Psoas muscle (tissue), 8 donors: ENCODE data around the gene KCNMA1. TPM values are rescaled to one million over a fixed set of nuclear protein-coding genes. Genes with fewer than 3 reads are reported as not detected.

Experiments used
- ATAC-seq, 4 donors: fragments of 200-7000 bp; cut with Tn5 transposase; one replicate each; pipeline ENCODE4 v1.9.1; 2020; ENCODE audit warnings: moderate library complexity in 3 of 4, mild to moderate bottlenecking in 2 of 4
- DNase-seq, 2 donors: peaks; one replicate each; pipeline ENCODE4 v3.0.0-alpha.2; 2020
- H3K27ac ChIP-seq: fragments of 200-600 bp; one replicate; pipeline ENCODE4 v1.8.0; 2022
- H3K27me3 ChIP-seq, 3 donors: fragments of 200-600 bp in 1 of 3; one replicate each; pipeline versions ENCODE4 v1.6.1 to v1.8.0; 2013 to 2022; ENCODE audit warnings: low read length in 2 of 3, mild to moderate bottlenecking in 2 of 3, moderate library complexity in 1 of 3; ENCODE audit not compliant: insufficient read depth in 3 of 3
- H3K36me3 ChIP-seq, 2 donors: fragments of 200-600 bp in 1 of 2; one replicate each; pipeline versions ENCODE4 v1.6.1 to v1.8.0; 2013 to 2022; ENCODE audit warnings: low read depth in 1 of 2, mild to moderate bottlenecking in 1 of 2, moderate library complexity in 1 of 2; ENCODE audit not compliant: insufficient read depth in 1 of 2
- H3K4me1 ChIP-seq: fragments of 200-600 bp; one replicate; pipeline ENCODE4 v1.8.0; 2022
- H3K4me3 ChIP-seq: fragments of 200-600 bp; one replicate; pipeline ENCODE4 v1.8.0; 2022; ENCODE audit warnings: mild to moderate bottlenecking
- H3K9me3 ChIP-seq: fragments of 200-600 bp; one replicate; pipeline ENCODE4 v1.8.0; 2022
- CTCF ChIP-seq: fragments of 200-600 bp; IDR thresholded peaks from one replicate; pipeline ENCODE4 v1.8.0; 2022; ENCODE audit warnings: antibody characterized with exemption
- WGBS, 3 donors: extraction: QIAGEN DNeasy Blood & Tissue Kit; methylation state at CpG; one replicate each; pipeline versions ENCODE4 v1.1.6 to v1.1.7; 2013; 5-methylcytosine and 5-hydroxymethylcytosine counted together
- intact Hi-C, 2 donors: fragments of 100-400 bp; cut with DNase I; formaldehyde crosslinking; loops; one replicate each; pipeline versions ENCODE4 v1.11.0 to v1.14.2; 2022
- polyA plus RNA-seq, 3 donors: library from polyadenylated mRNA; stranded (reverse); fragments of 200-250 nt; gene quantifications; one replicate each; pipeline ENCODE4 v1.2.3, GENCODE V29; 2013
- total RNA-seq, 4 donors: library from RNA; stranded (reverse); fragmentation: NEBNext Ultra II Directional in 2 of 4; extraction: Animal tissue kit (Norgen Biotek cat#: 25700) in 2 of 4; gene quantifications; one replicate each; pipeline versions ENCODE4 v1.2.1 to v1.2.4, GENCODE V29; 2021 to 2023
- donor health status: healthy with polysubstance abuse.
- donor health status: DM: no; HTN: no; CAD: no; lungs with moderate emphysema.
- donor health status: Bipolar disorder and iron deficiency.
- donor health status: healthy.
- donor health status: DM: yes; HTN: yes; CAD: no.
- donor health status: DM: no; HTN: no; CAD: no.
- donor health status: DM: no; HTN: no; CAD: no.
- donor health status: DM: yes; HTN: yes; CAD: no.

KCNMA1 gene
- total and polyA plus RNA-seq, 7 donors = 7.9 to 53.0 (median 41.9) TPM

GRCh38 chr10:77397103-77397502 is 240.5 kb downstream of the KCNMA1 start:
- intact Hi-C loops = no loop called here
- peaks cover 0 to 4% (median 0%) of the 10 kb centered on the region in 3 donors for H3K27me3 ChIP-seq
- WGBS, 3 donors = 70 to 73% (median 71%) methylated on average over 4 of the region's 4 CpGs
- no peak overlapping the region for H3K27ac ChIP-seq
- H3K9me3 ChIP-seq = no peaks in the 10 kb centered on the region
- H3K36me3 ChIP-seq = no peaks in the 10 kb centered on the region
- no peak overlapping the region for H3K4me3 ChIP-seq
- H3K4me1 ChIP-seq = peaks cover 39% of the 10 kb centered on the region
- DNase-seq (no peak), ATAC-seq (no peak)
- TF ChIP-seq CTCF = no peak

DNA sequence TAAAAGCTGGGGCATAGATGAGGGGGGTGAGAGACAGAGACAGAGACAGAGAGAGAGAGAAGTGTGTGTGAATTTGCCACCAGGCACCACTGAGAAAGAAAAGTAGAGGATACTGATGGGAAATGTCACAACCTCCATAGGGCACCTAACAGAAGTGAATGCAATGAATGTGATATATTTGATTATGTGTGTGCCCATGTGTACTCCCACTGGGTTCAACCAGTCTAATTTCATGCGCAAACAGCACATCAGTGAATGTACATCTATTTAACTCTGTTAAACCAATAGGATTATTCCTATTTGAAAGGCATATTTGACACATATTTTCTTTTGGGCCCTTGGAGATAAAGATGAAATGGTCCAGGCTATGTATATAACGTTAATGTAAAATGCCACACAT is 241.3 kb downstream of the KCNMA1 start:
- Histone ChIP-seq H3K9me3 (no peaks in the 10 kb centered on the region), H3K4me1 (peaks cover 44% of the 10 kb centered on the region), H3K27ac (no peak overlapping the region), H3K36me3 (no peaks in the 10 kb centered on the region), H3K4me3 (no peak overlapping the region), H3K27me3 (no peaks in the 10 kb centered on the region)
- TF ChIP-seq CTCF = no peak
- intact Hi-C loops = no loop called here
- DNase-seq (no peak), ATAC-seq (no peak)
- WGBS, 3 donors = 94 to 97% (median 96%) methylated on average over 2 of the region's 2 CpGs

DNA sequence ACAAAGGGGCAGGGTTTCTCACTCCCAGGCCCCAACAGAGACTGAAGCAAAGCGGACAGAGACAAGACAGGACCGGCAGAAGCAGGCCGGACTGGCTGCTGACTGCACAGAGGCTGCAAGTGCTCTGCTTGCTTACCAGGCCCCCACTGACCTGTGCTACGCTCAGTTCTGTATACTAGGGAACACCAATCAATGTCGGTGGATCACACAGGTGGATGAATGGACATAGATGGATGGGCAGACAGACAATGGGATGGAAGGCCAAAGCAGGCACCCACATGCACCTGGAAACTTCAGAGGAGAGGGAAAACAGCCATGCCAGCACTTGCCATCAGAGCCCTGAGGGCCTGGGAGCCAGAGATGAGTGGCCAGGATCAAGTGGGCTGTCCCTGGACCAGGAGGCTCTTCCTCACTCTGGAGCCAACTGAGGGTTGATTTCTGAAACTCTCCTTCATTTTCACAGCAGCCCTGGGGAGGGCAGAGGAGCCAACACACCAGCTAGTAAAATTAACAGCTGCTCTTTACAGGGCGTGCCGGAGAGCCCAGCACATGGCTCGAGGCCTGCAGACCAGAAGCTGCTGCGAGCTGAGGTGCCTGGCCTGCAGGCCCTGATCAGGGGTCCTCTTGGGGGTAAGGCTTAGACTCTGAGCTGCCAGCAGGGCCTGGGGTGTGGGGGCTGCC is 243.6 kb downstream of the KCNMA1 start:
- no peak for DNase-seq
- intact Hi-C loops = loop anchor here (5.0 kb wide), 3 partner anchors 98 to 248 kb away; no protein-coding TSS in a partner anchor
- Histone ChIP-seq H3K27ac (no peak overlapping the region), H3K4me3 (no peak overlapping the region), H3K4me1 (peaks cover 39% of the 10 kb centered on the region), H3K9me3 (no peaks in the 10 kb centered on the region), H3K36me3 (no peaks in the 10 kb centered on the region), H3K27me3 (no peaks in the 10 kb centered on the region)
- TF ChIP-seq CTCF = no peak
- 65 to 76% (median 68%) methylated on average over 9 of the region's 9 CpGs for WGBS, 3 donors
- no peak for ATAC-seq

DNA sequence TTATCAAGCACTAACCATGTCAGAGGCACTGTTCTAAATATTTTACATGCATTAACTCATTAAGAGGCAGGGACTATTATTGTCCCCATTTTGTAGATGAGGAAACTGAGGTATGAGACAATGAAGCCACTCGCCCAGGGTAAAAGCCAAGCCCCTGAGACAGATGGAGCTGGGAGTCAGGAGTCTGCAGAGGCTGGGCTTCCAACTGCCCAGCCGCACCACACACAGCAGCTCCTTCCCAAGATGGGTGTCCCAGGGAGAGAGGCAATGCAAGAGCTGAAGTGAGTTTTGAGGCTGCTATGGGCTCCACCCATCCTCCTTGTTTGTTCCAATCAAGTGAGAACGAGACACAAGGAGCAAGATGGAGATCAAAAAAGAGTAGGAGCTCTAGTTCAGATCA is 244.2 kb downstream of the KCNMA1 start:
- WGBS, 3 donors = 87 to 93% (median 91%) methylated on average over 3 of the region's 3 CpGs
- no peaks in the 10 kb centered on the region for H3K27me3 ChIP-seq
- H3K27ac ChIP-seq = no peak overlapping the region
- H3K4me3 ChIP-seq = no peak overlapping the region
- no peak for DNase-seq
- intact Hi-C loops = loop anchor here (5.0 kb wide), 3 partner anchors 99 to 249 kb away; no protein-coding TSS in a partner anchor
- TF ChIP-seq CTCF = no peak
- no peaks in the 10 kb centered on the region for H3K9me3 ChIP-seq
- no peak for ATAC-seq
- H3K36me3 ChIP-seq = no peaks in the 10 kb centered on the region
- H3K4me1 ChIP-seq = peaks cover 34% of the 10 kb centered on the region

GRCh38 chr10:77392851-77393250 is 244.8 kb downstream of the KCNMA1 start:
- peaks cover 32% of the 10 kb centered on the region for H3K4me1 ChIP-seq
- ATAC-seq = peak; percentile 53 to 84 (median 72)
- intact Hi-C loops = loop anchor here (1.0 to 5.0 kb wide), 4 partner anchors 99 to 249 kb away; no protein-coding TSS in a partner anchor

More at GRCh38 chr10:77392851-77393250, 244.8 kb downstream of the KCNMA1 start:
- TF ChIP-seq CTCF = no peak
- H3K9me3 ChIP-seq = no peaks in the 10 kb centered on the region
- 42 to 59% (median 57%) methylated on average over 6 of the region's 6 CpGs for WGBS, 3 donors
- H3K4me3 ChIP-seq = no peak overlapping the region
- H3K36me3 ChIP-seq = no peaks in the 10 kb centered on the region
- no peak overlapping the region for H3K27ac ChIP-seq
- DNase-seq = peak in 1 of 2 donors; percentile 32
- no peaks in the 10 kb centered on the region for H3K27me3 ChIP-seq
